Measurements from ENCODE around the gene EXTL1. TPM values are rescaled to one million over a fixed set of nuclear protein-coding genes. Genes with fewer than 3 reads are reported as not detected.

Gene EXTL1
- total RNA-seq, 1 donor from 2014 or later, result not detected

DNA sequence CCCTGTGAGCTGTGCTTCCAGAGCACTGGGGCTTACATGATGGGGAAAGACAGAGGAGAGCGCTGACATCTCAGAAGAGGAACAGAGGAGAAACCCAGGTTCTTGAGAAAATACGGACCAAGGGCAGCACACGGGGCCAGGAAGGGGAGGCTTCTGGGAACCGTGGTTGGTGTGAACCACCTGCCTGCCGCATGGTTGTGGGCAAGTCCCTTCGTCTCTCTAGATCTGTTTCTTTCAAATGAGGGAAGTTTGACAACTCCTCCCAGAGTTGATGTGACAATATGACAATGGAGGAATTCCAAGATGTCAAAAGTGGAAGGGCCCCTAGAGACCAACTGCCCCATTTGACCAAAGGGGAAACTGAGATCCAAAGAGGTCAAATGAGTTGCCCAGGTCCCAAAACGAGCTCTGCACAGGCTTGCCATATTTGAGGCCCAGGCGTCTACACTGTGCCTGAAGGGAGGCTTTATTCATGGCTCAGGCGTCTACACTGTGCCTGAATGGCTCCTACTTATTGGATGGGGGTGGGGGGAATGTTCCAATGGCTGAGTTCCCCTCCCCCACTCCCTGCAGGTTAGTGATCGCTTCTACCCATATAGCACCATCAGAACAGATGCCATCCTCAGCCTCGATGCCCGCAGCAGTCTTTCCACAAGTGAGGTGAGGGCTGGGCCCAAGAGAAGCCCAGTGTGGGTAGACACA, 11.2 kb downstream of the EXTL1 start:
- Histone ChIP-seq H3K4me3 (ENCODE audit: low read depth, low read length) (no peak overlapping the region), H3K27me3 (ENCODE audit: control insufficient read depth, insufficient read depth, low read length) (peaks cover 6% of the 10 kb centered on the region), H3K36me3 (ENCODE audit: control insufficient read depth, insufficient read depth, low read length) (no peaks in the 10 kb centered on the region)
- DNase-seq (ENCODE audit: low read depth) (no peak), FAIRE-seq (no peak)
- TF ChIP-seq CTCF (IDR thresholded peaks at IDR 0.05; ENCODE audit: insufficient read depth, low read length, severe bottlenecking), result no peak

DNA sequence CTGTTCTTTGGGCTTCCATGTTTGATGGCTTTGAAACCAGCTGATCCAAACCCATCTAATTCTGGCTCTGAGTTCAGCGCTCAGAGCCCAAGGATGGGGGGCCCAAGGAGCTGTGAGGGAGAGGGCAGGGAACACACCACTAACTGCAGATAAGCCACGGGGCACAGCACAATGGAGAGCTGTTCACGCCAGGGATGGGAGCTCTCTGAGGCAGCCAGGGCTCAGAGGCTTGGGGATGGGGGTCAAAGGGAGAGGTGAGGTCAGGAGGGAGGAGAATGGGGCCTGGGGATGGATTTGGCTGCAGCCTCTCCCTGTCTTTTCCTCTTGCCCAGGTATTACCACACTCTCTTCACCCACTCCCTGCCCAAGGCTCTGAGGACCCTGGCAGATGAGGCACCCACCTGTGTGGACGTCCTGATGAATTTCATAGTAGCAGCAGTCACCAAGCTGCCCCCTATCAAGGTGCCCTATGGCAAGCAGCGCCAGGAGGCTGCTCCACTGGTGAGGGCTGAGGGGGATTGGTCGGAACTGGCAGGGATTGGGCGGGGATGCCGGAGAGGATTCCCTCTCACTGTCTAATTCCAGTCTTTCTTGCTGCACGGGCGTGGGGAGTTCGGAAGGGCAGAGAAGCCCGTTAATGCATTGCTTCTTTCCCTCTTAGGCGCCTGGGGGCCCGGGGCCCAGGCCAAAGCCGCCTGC, 13.1 kb downstream of the EXTL1 start:
- DNase-seq (ENCODE audit: low read depth), result no peak
- peaks cover 3% of the 10 kb centered on the region for H3K27me3 ChIP-seq (ENCODE audit: control insufficient read depth, insufficient read depth, low read length)
- no peaks in the 10 kb centered on the region for H3K36me3 ChIP-seq (ENCODE audit: control insufficient read depth, insufficient read depth, low read length)
- H3K4me3 ChIP-seq (ENCODE audit: low read depth, low read length), result peak overlapping the region; percentile 82
- TF ChIP-seq CTCF (IDR thresholded peaks at IDR 0.05; ENCODE audit: insufficient read depth, low read length, severe bottlenecking), result no peak
- FAIRE-seq, result no peak

DNA sequence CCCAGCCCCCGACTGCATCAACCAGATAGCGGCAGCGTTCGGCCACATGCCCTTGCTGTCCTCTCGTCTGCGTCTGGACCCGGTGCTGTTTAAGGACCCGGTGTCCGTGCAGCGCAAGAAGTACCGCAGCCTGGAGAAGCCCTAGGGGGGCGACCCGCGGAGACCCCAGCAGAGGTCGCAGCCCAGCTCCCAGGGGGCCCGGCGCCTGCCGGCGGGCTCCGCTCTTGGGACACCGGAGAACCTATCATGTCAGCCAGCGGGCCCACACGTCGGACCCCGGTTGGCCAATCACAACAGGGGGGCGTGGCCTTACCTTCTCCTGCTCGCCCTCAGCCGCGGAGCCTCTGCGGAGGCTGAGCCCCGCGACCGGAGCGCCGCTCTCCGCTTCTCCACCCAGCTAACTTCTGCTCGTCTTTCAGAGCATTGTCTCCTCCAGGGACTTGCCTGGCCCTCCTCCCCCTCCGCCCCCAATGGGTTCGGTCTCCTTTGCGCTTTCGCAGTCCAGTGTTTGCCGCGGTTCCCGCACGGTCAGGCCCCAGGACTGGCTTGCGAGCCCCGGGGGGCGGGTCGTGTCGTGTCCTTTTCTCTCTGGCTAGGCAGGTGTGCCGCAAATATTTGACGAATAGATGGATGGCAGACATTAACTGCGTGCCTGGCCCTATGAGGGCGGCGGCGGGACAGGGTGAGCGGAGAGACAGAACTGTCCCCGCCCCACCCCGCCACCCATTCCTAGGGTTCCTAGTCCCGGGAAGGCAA, 13.8 kb downstream of the EXTL1 start:
- Histone ChIP-seq H3K4me3 (ENCODE audit: low read depth, low read length) (peak overlapping the region; percentile 82), H3K36me3 (ENCODE audit: control insufficient read depth, insufficient read depth, low read length) (no peaks in the 10 kb centered on the region), H3K27me3 (ENCODE audit: control insufficient read depth, insufficient read depth, low read length) (peaks cover 3% of the 10 kb centered on the region)
- no peak for TF ChIP-seq CTCF (IDR thresholded peaks at IDR 0.05; ENCODE audit: insufficient read depth, low read length, severe bottlenecking)
- DNase-seq (ENCODE audit: low read depth), result peak; percentile 78
- no peak for FAIRE-seq

DNA sequence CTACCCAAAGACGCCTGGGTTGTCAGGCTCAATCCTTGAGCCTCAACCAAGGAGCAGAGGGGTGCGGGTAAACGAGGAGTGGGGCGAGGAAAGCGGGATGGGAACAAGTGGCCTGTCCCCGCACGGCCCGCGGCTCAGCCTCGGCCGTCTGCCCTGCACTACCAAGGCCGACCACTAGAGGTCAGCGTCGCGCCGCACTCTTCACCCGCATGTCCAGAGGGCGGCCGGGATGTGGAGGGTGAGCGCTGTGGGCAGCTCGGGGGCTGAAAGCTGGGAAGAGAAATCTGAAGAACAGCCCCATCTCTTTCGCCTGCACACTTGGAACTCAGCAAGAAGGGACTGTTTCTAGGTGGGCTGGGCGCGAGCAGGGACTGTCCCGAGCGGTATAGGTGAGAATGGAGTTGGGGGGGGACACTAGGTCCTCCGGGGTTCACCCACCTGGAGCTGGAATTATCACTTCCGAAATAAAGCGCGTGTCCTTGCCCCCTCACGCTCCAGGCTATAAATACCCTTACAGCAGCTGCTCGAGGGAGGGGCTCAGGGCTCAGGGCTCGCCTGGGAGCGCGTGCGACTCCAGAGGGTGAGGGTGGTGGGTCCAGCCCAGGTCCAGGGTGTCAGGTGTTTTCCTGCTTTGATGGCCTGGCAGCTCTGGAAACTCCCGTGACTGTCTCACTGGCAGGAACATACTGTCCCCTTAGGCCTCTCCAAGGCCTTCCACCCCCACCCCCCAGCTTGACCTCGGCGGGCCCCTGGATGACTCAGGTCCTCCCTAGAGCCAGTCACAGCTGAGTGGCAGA, 14.6 kb downstream of the EXTL1 start:
- DNase-seq (ENCODE audit: low read depth) (peak; percentile 42), FAIRE-seq (no peak)
- peak; percentile 99 for TF ChIP-seq CTCF (IDR thresholded peaks at IDR 0.05; ENCODE audit: insufficient read depth, low read length, severe bottlenecking)

DNA sequence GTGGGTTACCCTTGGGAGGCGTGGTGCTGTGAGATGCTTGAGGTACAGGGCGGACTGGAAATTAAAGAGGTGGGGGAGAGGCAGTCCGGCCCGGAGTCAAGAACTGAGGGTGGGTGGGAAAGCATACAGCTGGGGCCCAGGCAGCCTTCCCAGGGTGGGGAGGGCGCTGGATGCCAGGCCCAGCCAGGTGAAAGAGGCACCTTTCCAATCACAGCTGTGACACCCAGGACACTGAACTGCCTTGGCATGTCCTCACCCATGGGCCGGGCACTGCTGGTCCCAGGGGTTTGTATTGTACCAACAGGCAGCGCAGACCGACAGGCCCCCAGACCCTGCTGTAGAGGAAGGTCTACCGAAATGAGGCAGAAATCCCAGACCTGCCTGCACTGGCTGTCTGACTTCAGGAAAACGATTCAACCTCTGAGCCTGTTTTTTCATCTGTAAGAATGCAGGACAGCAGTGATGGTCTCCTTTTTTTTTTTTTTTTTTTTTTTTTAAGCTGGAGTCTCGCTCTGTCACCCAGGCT, 15.2 kb downstream of the EXTL1 start:
- TF ChIP-seq CTCF (IDR thresholded peaks at IDR 0.05; ENCODE audit: insufficient read depth, low read length, severe bottlenecking), result no peak

More for the DNA sequence above, 14.6 kb downstream of the EXTL1 start:
- H3K36me3 ChIP-seq (ENCODE audit: control insufficient read depth, insufficient read depth, low read length), result no peaks in the 10 kb centered on the region
- H3K27me3 ChIP-seq (ENCODE audit: control insufficient read depth, insufficient read depth, low read length), result peaks cover 3% of the 10 kb centered on the region
- H3K4me3 ChIP-seq (ENCODE audit: low read depth, low read length), result peak overlapping the region; percentile 82

More for the DNA sequence above, 15.2 kb downstream of the EXTL1 start:
- H3K4me3 ChIP-seq (ENCODE audit: low read depth, low read length), result no peak overlapping the region
- FAIRE-seq (no peak), DNase-seq (ENCODE audit: low read depth) (no peak)
- H3K27me3 ChIP-seq (ENCODE audit: control insufficient read depth, insufficient read depth, low read length), result peaks cover 3% of the 10 kb centered on the region
- no peaks in the 10 kb centered on the region for H3K36me3 ChIP-seq (ENCODE audit: control insufficient read depth, insufficient read depth, low read length)

Data from bronchial epithelial cell (primary cell).